Uterus (tissue), 4 donors: ENCODE measurements around the gene KCNF1. TPM values are rescaled to one million over a fixed set of nuclear protein-coding genes. Genes with fewer than 3 reads are reported as not detected.

Experiments
- DNase-seq, 2 donors: peaks; one replicate each; pipeline ENCODE4 v3.0.0-alpha.2; 2019 to 2020
- H3K27ac ChIP-seq, 2 donors: fragments of 200-600 bp; sonication (generic); 1 replicate in 1 of 2; 2 replicates in 1 of 2; pipeline ENCODE4 v1.5.1; 2016 to 2018
- H3K27me3 ChIP-seq, 2 donors: fragments of 200-600 bp; sonication (generic); one replicate each; pipeline ENCODE4 v1.5.1; 2018 to 2019; ENCODE audit warnings: control low read depth in 1 of 2
- H3K36me3 ChIP-seq, 2 donors: fragments of 200-600 bp; sonication (generic); one replicate each; pipeline ENCODE4 v1.5.1; 2019; ENCODE audit warnings: control low read depth in 1 of 2
- H3K4me1 ChIP-seq, 2 donors: fragments of 200-600 bp; sonication (generic); one replicate each; pipeline ENCODE4 v1.5.1; 2018 to 2019; ENCODE audit warnings: control low read depth in 1 of 2
- H3K4me3 ChIP-seq, 2 donors: fragments of 200-600 bp; sonication (generic); 1 replicate in 1 of 2; 2 replicates in 1 of 2; pipeline ENCODE4 v1.5.1; 2018 to 2019; ENCODE audit warnings: mild to moderate bottlenecking in 1 of 2
- H3K9me3 ChIP-seq, 2 donors: fragments of 200-600 bp; sonication (generic); one replicate each; pipeline ENCODE4 v1.5.1; 2019; ENCODE audit warnings: control low read depth in 1 of 2
- POLR2A ChIP-seq, 2 donors: fragments of 450-650 bp; IDR thresholded peaks; one replicate each; pipeline ENCODE4 v1.6.1; 2016; ENCODE audit warnings: antibody characterized with exemption in 2 of 2, mild to moderate bottlenecking in 1 of 2, moderate library complexity in 1 of 2
- intact Hi-C: fragments of 100-400 bp; cut with DNase I; formaldehyde crosslinking; loops from one replicate; pipeline ENCODE4 v1.15.1; 2023; ENCODE audit warnings: low total_unique reads
- small RNA-seq: library from RNA; depleted of rRNA; stranded (forward); fragments of <200 nt; gene quantifications from one replicate; pipeline ENCODE3, GENCODE V24; 2016
- total RNA-seq, 4 donors: library from RNA; depleted of rRNA in 3 of 4; stranded (reverse); fragments of >200 nt in 3 of 4; gene quantifications; one replicate each; pipeline versions ENCODE4 v1.1.0 to v1.2.4, GENCODE V29; 2014 to 2023
- TF ChIP-seq, protein P1 (sequence below), 4 experiments: fragments of 200-600 bp in 2 of 4; fragments of 450-650 bp in 2 of 4; sonication (generic) in 2 of 4; IDR thresholded peaks; one replicate each; pipeline ENCODE4 v1.5.1; 2016 to 2019; ENCODE audit warnings: antibody characterized with exemption in 4 of 4, mild to moderate bottlenecking in 2 of 4, moderate library complexity in 1 of 4
- donor health status: DM: yes; HTN: yes; CAD: no.

The KCNF1 gene
- total RNA-seq, 4 donors from 2014 or later, result 0.21 TPM; not detected in 3

DNA sequence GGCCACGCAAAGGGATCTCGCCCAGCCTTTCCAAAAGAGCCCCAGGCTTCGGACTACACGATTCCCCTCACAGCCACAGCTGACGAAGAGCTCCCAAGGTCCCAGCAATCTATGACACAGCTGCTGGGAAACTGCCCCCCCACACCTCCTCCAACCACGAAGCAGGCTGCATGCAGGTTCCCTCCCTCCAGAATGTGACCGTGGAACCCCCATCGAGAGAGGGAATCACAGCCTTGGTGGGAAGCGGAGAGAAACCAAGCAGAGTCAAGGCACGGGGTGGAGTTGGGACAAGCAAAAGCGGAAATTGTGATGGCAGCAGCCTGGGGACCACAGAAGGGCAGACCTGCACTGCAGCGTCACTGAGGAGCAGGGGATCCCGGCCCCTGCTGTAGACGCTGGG lies 50.3 kb downstream of the KCNF1 start:
- no peak for TF ChIP-seq POLR2A (IDR thresholded peaks at IDR 0.05)
- TF ChIP-seq, protein P1, sequence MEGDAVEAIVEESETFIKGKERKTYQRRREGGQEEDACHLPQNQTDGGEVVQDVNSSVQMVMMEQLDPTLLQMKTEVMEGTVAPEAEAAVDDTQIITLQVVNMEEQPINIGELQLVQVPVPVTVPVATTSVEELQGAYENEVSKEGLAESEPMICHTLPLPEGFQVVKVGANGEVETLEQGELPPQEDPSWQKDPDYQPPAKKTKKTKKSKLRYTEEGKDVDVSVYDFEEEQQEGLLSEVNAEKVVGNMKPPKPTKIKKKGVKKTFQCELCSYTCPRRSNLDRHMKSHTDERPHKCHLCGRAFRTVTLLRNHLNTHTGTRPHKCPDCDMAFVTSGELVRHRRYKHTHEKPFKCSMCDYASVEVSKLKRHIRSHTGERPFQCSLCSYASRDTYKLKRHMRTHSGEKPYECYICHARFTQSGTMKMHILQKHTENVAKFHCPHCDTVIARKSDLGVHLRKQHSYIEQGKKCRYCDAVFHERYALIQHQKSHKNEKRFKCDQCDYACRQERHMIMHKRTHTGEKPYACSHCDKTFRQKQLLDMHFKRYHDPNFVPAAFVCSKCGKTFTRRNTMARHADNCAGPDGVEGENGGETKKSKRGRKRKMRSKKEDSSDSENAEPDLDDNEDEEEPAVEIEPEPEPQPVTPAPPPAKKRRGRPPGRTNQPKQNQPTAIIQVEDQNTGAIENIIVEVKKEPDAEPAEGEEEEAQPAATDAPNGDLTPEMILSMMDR (IDR thresholded peaks at IDR 0.05), result no peak
- Histone ChIP-seq H3K4me3 (no peak overlapping the region), H3K27ac (no peak overlapping the region), H3K4me1 (no peaks in the 10 kb centered on the region), H3K9me3 (no peaks in the 10 kb centered on the region), H3K27me3 (no peaks in the 10 kb centered on the region), H3K36me3 (no peaks in the 10 kb centered on the region)
- no peak for DNase-seq
- intact Hi-C loops, result no loop called here

GRCh38 chr2:10963155-10963554 lies 51.4 kb downstream of the KCNF1 start:
- no peaks in the 10 kb centered on the region for H3K4me1 ChIP-seq
- no peaks in the 10 kb centered on the region for H3K9me3 ChIP-seq
- H3K27ac ChIP-seq, result no peak overlapping the region
- H3K27me3 ChIP-seq, result no peaks in the 10 kb centered on the region
- TF ChIP-seq, protein P1 (IDR thresholded peaks at IDR 0.05), result no peak
- no peak for TF ChIP-seq POLR2A (IDR thresholded peaks at IDR 0.05)
- no peak overlapping the region for H3K4me3 ChIP-seq
- no peak for DNase-seq
- no peaks in the 10 kb centered on the region for H3K36me3 ChIP-seq
- intact Hi-C loops, result no loop called here

Small RNA genes lying within 50 kb of the gene (small RNA-seq; reads per million reads assigned to genes)
- gene AC079587.1, result not detected

Other genes with a start within 250 kb of the KCNF1 start
- 10 to 100 TPM in 3 of 4 donors, 1 to 10 TPM in 1; 6.4 to 52.7 (median 22.1) TPM for gene NOL10, start 222.0 kb upstream of the KCNF1 start, total RNA-seq
- 1 to 10 TPM in 1 of 4 donors, under 1 TPM in 2, not detected in 1; 0.26 to 3.6 (median 0.61) TPM for gene ATP6V1C2, start 190.3 kb upstream of the KCNF1 start, total RNA-seq
- 100 to 1,000 TPM in 1 of 4 donors, 10 to 100 TPM in 3; 53.0 to 257 (median 89.0) TPM for gene PDIA6, start 99.1 kb upstream of the KCNF1 start, total RNA-seq
- 10 to 100 TPM; 22.2 to 51.7 (median 37.7) TPM for gene SLC66A3, start 243.5 kb downstream of the KCNF1 start, total RNA-seq